Vagina (tissue), 2 donors: ENCODE measurements around the gene PLXNB1.

ENCODE experiments used
- CTCF ChIP-seq, 3 experiments: fragments of 450-650 bp in 2 of 3; fragments of 200-600 bp in 1 of 3; sonication (generic) in 1 of 3; IDR thresholded peaks; one replicate each; pipeline ENCODE4 v1.5.1; 2017 to 2019; ENCODE audit warnings: antibody characterized with exemption in 3 of 3, mild to moderate bottlenecking in 2 of 3, moderate library complexity in 2 of 3
- POLR2A ChIP-seq, 2 donors: fragments of 450-650 bp; IDR thresholded peaks; one replicate each; pipeline ENCODE4 v1.6.1; 2017; ENCODE audit warnings: antibody characterized with exemption in 2 of 2, mild to moderate bottlenecking in 2 of 2, moderate library complexity in 2 of 2
- POLR2AphosphoS5 ChIP-seq, 2 donors: sonication (generic); formaldehyde crosslinking; IDR thresholded peaks; one replicate each; pipeline ENCODE4 v1.9.0; 2017; ENCODE audit warnings: antibody characterized with exemption in 2 of 2, mild to moderate bottlenecking in 2 of 2, low read depth in 1 of 2; ENCODE audit not compliant: insufficient read depth in 1 of 2

GRCh38 chr3:48394391-48394790 lies 35.5 kb downstream of the PLXNB1 start:
- TF ChIP-seq CTCF (IDR thresholded peaks at IDR 0.05) = no peak
- no peak for TF ChIP-seq POLR2A (IDR thresholded peaks at IDR 0.05)
- no peak for TF ChIP-seq POLR2AphosphoS5 (IDR thresholded peaks at IDR 0.05; ENCODE audit: insufficient read depth in 1 of 2, low read depth in 1 of 2)
